ENCODE data around the gene ABCC8.

Gene ABCC8

GRCh38 chr11:17351510-17352176, 125.0 kb downstream of the ABCC8 start, which contains the start of gene NCR3LG1 (continued):
- no peak for TF ChIP-seq ZNF660 (tag by site-specific recombination; IDR thresholded peaks at IDR 0.05)
- no peak for TF ChIP-seq ZNF184 (tag by site-specific recombination; IDR thresholded peaks at IDR 0.05)
- peak; percentile 70; the same call in 1 of the 2 replicates for TF ChIP-seq ZBTB20 (tag by site-specific recombination; IDR thresholded peaks at IDR 0.05)
- 0 out of 2 replicates have a peak, but pooled peaks have one; percentile 21 for TF ChIP-seq ZNF10 (tag by site-specific recombination; IDR thresholded peaks at IDR 0.05)
- TF ChIP-seq, protein P1, sequence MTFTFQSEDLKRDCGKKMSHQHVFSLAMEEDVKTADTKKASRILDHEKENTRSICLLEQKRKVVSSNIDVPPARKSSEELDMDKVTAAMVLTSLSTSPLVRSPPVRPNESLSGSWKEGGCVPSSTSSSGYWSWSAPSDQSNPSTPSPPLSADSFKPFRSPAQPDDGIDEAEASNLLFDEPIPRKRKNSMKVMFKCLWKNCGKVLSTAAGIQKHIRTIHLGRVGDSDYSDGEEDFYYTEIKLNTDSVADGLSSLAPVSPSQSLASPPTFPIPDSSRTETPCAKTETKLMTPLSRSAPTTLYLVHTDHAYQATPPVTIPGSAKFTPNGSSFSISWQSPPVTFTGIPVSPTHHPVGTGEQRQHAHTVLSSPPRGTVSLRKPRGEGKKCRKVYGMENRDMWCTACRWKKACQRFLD (tag by site-specific recombination; IDR thresholded peaks at IDR 0.05) = no peak
- peak; percentile 55; the same call in 1 of the 2 replicates for TF ChIP-seq GLIS2 (tag by site-specific recombination; IDR thresholded peaks at IDR 0.05)
- TF ChIP-seq PRDM10 (tag by site-specific recombination; IDR thresholded peaks at IDR 0.05) = peak; percentile 75
- peak; percentile 35; the same call in 1 of the 2 replicates for TF ChIP-seq HIC1 (tag by site-specific recombination; IDR thresholded peaks at IDR 0.05)
- peak; percentile 36; the same call in 1 of the 2 replicates for TF ChIP-seq KLF9 (tag by site-specific recombination; IDR thresholded peaks at IDR 0.05; ENCODE audit: low read depth)
- TF ChIP-seq SETDB1 (IDR thresholded peaks at IDR 0.05; ENCODE audit: insufficient read length, low read length) = peak; percentile 9
- no peak for TF ChIP-seq ZFP41 (tag by site-specific recombination; IDR thresholded peaks at IDR 0.05; ENCODE audit: borderline replicate concordance)
- TF ChIP-seq ZNF112 (tag by site-specific recombination; IDR thresholded peaks at IDR 0.05) = no peak
- TF ChIP-seq ZNF214 (tag by site-specific recombination; IDR thresholded peaks at IDR 0.05; ENCODE audit: borderline replicate concordance) = no peak
- TF ChIP-seq KLF16 (tag by site-specific recombination; IDR thresholded peaks at IDR 0.05) = peak; percentile 63; the same call in 1 of the 2 replicates
- peak; percentile 54 for TF ChIP-seq SP2 (tag by site-specific recombination; IDR thresholded peaks at IDR 0.05)
- TF ChIP-seq ZFHX2 (tag by site-specific recombination; conservative IDR thresholded peaks at IDR 0.05) = peak; percentile 95
- no peak for TF ChIP-seq ZBTB7A (tag by site-specific recombination; IDR thresholded peaks at IDR 0.05; ENCODE audit: low read depth)
- no peak for TF ChIP-seq KLF7 (tag by site-specific recombination; IDR thresholded peaks at IDR 0.05; ENCODE audit: borderline replicate concordance)
- 0 out of 2 replicates have a peak, but pooled peaks have one; percentile 27 for TF ChIP-seq ZNF561 (tag by site-specific recombination; IDR thresholded peaks at IDR 0.05; ENCODE audit: borderline replicate concordance)
- no peak for TF ChIP-seq ZNF423 (tag by site-specific recombination; IDR thresholded peaks at IDR 0.05)
- no peak for TF ChIP-seq ZNF555 (tag by site-specific recombination; conservative IDR thresholded peaks at IDR 0.05)
- TF ChIP-seq ZNF76 (tag by site-specific recombination; IDR thresholded peaks at IDR 0.05; ENCODE audit: borderline replicate concordance, low read depth) = peak; percentile 53; the same call in 1 of the 2 replicates
- peak; percentile 56; the same call in 1 of the 2 replicates for TF ChIP-seq ZNF501 (tag by site-specific recombination; IDR thresholded peaks at IDR 0.05)
- TF ChIP-seq PATZ1 (tag by site-specific recombination; IDR thresholded peaks at IDR 0.05) = peak; percentile 88
- TF ChIP-seq ZNF792 (tag by site-specific recombination; IDR thresholded peaks at IDR 0.05) = no peak
- peak; percentile 54 for TF ChIP-seq SP3 (tag by site-specific recombination; IDR thresholded peaks at IDR 0.05)
- TF ChIP-seq ELK4 (IDR thresholded peaks at IDR 0.05; ENCODE audit: borderline replicate concordance, low read depth, low read length) = no peak
- no peak for TF ChIP-seq ZXDB (tag by site-specific recombination; IDR thresholded peaks at IDR 0.05)
- TF ChIP-seq ZNF571 (tag by site-specific recombination; IDR thresholded peaks at IDR 0.05) = no peak
- TF ChIP-seq ZNF335 (tag by site-specific recombination; conservative IDR thresholded peaks at IDR 0.05) = peak; percentile 77
